Left renal cortex interstitium (tissue), 4 donors: ENCODE data around the gene PRSS57. TPM values are rescaled to one million over a fixed set of nuclear protein-coding genes. Genes with fewer than 3 reads are reported as not detected.

ENCODE experiments used
- DNase-seq, 4 donors: peaks; one replicate each; pipeline ENCODE4 v3.0.0-alpha.2; 2013; ENCODE audit warnings: low read depth in 4 of 4, low spot score in 2 of 4, missing footprints in 1 of 4
- polyA plus RNA-seq, 4 donors: library from polyadenylated mRNA; unstranded; fragments of 120-200 nt; gene quantifications; one replicate each; pipeline ENCODE4 v1.2.1, GENCODE V29; 2013; ENCODE audit not compliant: insufficient read length in 4 of 4

PRSS57 gene
- polyA plus RNA-seq, 4 donors, result 0.13 to 0.48 (median 0.36) TPM

GRCh38 chr19:639253-640160 is 55.7 kb downstream of the PRSS57 start, which contains the start of gene FGF22:
FGF22 (plus strand) TSS chr19:639879; CDS start chr19:639926, 47 bp downstream.
- peak in 2 of 4 donors; percentile 59 to 69 for DNase-seq

DNA sequence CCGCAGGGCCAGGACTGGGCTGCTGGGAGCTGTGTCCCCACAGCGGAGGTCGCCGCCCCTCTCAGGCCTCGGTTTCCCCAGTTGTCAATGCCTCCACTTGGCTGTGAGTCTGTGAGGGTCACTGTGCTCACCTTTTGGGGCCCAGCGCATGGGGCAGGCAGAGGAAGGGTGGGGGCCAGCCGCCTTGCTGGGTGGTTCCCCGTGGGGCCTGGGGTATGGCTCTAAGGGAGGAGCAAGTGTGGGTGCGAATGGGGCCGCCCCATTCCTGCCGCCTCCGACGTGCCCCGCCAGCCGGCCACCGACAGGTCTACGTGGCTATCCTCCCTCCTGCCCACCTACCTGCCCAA is 56.4 kb downstream of the PRSS57 start:
- DNase-seq, result no peak

Other genes starting within 250 kb of the PRSS57 start
- 10 to 100 TPM; 22.9 to 44.9 (median 38.6) TPM for gene SHC2, start 234.4 kb downstream of the PRSS57 start, polyA plus RNA-seq
- 1 to 10 TPM; 3.2 to 6.6 (median 4.0) TPM for gene MADCAM1, start 199.0 kb downstream of the PRSS57 start, polyA plus RNA-seq
- gene TPGS1, start 188.0 kb downstream of the PRSS57 start, polyA plus RNA-seq, result 10 to 100 TPM in 3 of 4 donors, 1 to 10 TPM in 1; 6.4 to 19.5 (median 14.0) TPM
- 10 to 100 TPM; 57.9 to 77.6 (median 66.3) TPM for gene CDC34, start 163.7 kb downstream of the PRSS57 start, polyA plus RNA-seq
- gene GZMM, start 151.4 kb downstream of the PRSS57 start, polyA plus RNA-seq, result under 1 TPM; 0.25 to 0.48 (median 0.28) TPM
- 100 to 1,000 TPM; 392 to 568 (median 507) TPM for gene BSG, start 122.9 kb downstream of the PRSS57 start, polyA plus RNA-seq
- under 1 TPM; 0.27 to 0.58 (median 0.31) TPM for gene HCN2, start 105.6 kb downstream of the PRSS57 start, polyA plus RNA-seq
- 10 to 100 TPM; 55.8 to 68.1 (median 60.8) TPM for gene POLRMT, start 61.9 kb downstream of the PRSS57 start, polyA plus RNA-seq
- under 1 TPM; 0.27 to 0.96 (median 0.62) TPM for gene FGF22, start 55.6 kb downstream of the PRSS57 start, polyA plus RNA-seq
- 10 to 100 TPM; 22.6 to 41.5 (median 30.7) TPM for gene RNF126, start 32.2 kb downstream of the PRSS57 start, polyA plus RNA-seq
- gene FSTL3, start 19.1 kb downstream of the PRSS57 start, polyA plus RNA-seq, result 10 to 100 TPM; 17.2 to 19.7 (median 19.4) TPM
- gene PALM, start 13.5 kb upstream of the PRSS57 start, polyA plus RNA-seq, result 100 to 1,000 TPM in 3 of 4 donors, 10 to 100 TPM in 1; 77.2 to 115 (median 106) TPM
- 10 to 100 TPM in 1 of 4 donors, 1 to 10 TPM in 3; 6.0 to 10.1 (median 9.4) TPM for gene MISP, start 55.7 kb upstream of the PRSS57 start, polyA plus RNA-seq
- gene PTBP1, start 102.0 kb upstream of the PRSS57 start, polyA plus RNA-seq, result 100 to 1,000 TPM; 344 to 430 (median 396) TPM
- gene PLPPR3, start 126.5 kb upstream of the PRSS57 start, polyA plus RNA-seq, result 10 to 100 TPM; 11.6 to 24.0 (median 17.3) TPM
- gene AZU1, start 132.4 kb upstream of the PRSS57 start, polyA plus RNA-seq, result 1 to 10 TPM; 1.0 to 3.4 (median 1.4) TPM
- gene PRTN3, start 145.5 kb upstream of the PRSS57 start, polyA plus RNA-seq, result 1 to 10 TPM in 2 of 4 donors, under 1 TPM in 2; 0.65 to 2.7 (median 1.3) TPM
- under 1 TPM; 0.34 to 0.87 (median 0.40) TPM for gene ELANE, start 156.9 kb upstream of the PRSS57 start, polyA plus RNA-seq
- gene CFD, start 164.2 kb upstream of the PRSS57 start, polyA plus RNA-seq, result 1 to 10 TPM; 2.2 to 5.4 (median 4.3) TPM
- 10 to 100 TPM; 44.5 to 90.9 (median 64.0) TPM for gene MED16, start 197.7 kb upstream of the PRSS57 start, polyA plus RNA-seq
- not detected for gene RNU6-9, start 198.0 kb upstream of the PRSS57 start, polyA plus RNA-seq
- 10 to 100 TPM; 35.6 to 62.3 (median 53.4) TPM for gene R3HDM4, start 217.8 kb upstream of the PRSS57 start, polyA plus RNA-seq
- gene KISS1R, start 221.9 kb upstream of the PRSS57 start, polyA plus RNA-seq, result 1 to 10 TPM in 2 of 4 donors, under 1 TPM in 2; 0.32 to 1.3 (median 1.00) TPM
- gene ARID3A, start 230.6 kb upstream of the PRSS57 start, polyA plus RNA-seq, result 10 to 100 TPM; 16.3 to 37.2 (median 29.1) TPM